Measurements from ENCODE around the gene ITPR3. TPM values are rescaled to one million over a fixed set of nuclear protein-coding genes. Genes with fewer than 3 reads are reported as not detected.

Gene ITPR3
- total RNA-seq, 2 donors from 2014 or later = 17.5 to 25.9 TPM

DNA sequence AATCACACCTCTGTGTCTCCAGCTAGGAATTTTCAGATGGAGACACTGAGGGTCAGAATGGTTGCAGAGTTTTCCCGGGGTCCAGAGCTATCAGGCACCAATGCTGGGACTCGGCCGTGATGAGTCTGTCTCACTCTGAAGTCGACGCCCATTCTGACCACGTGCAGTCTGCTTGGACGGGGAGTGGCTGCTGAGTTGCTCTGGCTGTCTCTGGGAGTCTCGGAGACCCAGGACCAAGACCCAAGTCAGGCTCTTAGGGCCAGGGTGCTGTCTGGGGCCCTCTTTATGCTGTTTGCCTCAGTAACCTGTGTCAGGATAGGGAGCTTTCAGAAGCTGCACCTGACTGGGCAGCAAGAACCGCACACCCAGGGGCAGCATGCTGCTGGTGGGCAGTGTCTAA lies 121.0 kb downstream of the ITPR3 start:
- intact Hi-C loops (cut with DNase I) = no loop called here

DNA sequence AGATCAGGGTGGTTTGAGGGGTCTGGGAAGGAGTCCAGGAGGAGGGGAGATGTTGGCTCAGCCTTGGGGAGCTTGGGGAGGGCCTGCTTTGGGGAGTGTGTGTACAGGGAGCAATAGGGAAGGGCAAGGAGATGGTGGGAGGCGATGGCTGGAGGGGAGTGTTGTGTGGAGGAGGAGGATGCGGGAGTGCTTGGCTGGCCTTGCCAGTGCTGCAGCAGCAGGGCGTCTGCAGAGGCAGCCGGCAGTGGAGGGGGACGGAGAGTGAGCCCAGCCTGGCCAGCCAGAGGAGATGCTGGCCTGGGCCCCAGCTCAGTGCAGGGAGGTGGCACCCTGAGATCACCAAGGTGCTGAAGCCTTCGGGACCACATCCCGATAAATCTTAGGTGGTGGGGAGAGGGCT lies 121.7 kb downstream of the ITPR3 start:
- WGBS, 2 donors = 87 to 89% methylated on average over 6 to 7 of the region's 7 CpGs
- no peak for ATAC-seq
- Histone ChIP-seq H3K4me1 (peaks cover 31% of the 10 kb centered on the region), H3K36me3 (replicated peaks in 1 of 2; ENCODE audit: insufficient read depth in 1 of 2, low read depth in 2 of 2) (no peaks in the 10 kb centered on the region), H3K4me3 (no peak overlapping the region), H3K9me3 (no peaks in the 10 kb centered on the region), H3K27ac (no peak overlapping the region), H3K27me3 (no peaks in the 10 kb centered on the region)
- intact Hi-C loops (cut with DNase I) = no loop called here
- TF ChIP-seq, protein P1, sequence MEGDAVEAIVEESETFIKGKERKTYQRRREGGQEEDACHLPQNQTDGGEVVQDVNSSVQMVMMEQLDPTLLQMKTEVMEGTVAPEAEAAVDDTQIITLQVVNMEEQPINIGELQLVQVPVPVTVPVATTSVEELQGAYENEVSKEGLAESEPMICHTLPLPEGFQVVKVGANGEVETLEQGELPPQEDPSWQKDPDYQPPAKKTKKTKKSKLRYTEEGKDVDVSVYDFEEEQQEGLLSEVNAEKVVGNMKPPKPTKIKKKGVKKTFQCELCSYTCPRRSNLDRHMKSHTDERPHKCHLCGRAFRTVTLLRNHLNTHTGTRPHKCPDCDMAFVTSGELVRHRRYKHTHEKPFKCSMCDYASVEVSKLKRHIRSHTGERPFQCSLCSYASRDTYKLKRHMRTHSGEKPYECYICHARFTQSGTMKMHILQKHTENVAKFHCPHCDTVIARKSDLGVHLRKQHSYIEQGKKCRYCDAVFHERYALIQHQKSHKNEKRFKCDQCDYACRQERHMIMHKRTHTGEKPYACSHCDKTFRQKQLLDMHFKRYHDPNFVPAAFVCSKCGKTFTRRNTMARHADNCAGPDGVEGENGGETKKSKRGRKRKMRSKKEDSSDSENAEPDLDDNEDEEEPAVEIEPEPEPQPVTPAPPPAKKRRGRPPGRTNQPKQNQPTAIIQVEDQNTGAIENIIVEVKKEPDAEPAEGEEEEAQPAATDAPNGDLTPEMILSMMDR (IDR thresholded peaks at IDR 0.05) = no peak
- no peak for DNase-seq

More for the DNA sequence above, 121.0 kb downstream of the ITPR3 start:
- Histone ChIP-seq H3K9me3 (no peaks in the 10 kb centered on the region), H3K4me1 (peaks cover 36% of the 10 kb centered on the region), H3K36me3 (replicated peaks in 1 of 2; ENCODE audit: insufficient read depth in 1 of 2, low read depth in 2 of 2) (no peaks in the 10 kb centered on the region), H3K4me3 (no peak overlapping the region), H3K27ac (no peak overlapping the region), H3K27me3 (no peaks in the 10 kb centered on the region)
- DNase-seq (no peak), ATAC-seq (no peak)
- 75 to 82% methylated on average over 6 to 9 of the region's 9 CpGs for WGBS, 2 donors
- TF ChIP-seq, protein P1 (IDR thresholded peaks at IDR 0.05) = no peak
- no peak for TF ChIP-seq POLR2A (IDR thresholded peaks at IDR 0.05)

DNA sequence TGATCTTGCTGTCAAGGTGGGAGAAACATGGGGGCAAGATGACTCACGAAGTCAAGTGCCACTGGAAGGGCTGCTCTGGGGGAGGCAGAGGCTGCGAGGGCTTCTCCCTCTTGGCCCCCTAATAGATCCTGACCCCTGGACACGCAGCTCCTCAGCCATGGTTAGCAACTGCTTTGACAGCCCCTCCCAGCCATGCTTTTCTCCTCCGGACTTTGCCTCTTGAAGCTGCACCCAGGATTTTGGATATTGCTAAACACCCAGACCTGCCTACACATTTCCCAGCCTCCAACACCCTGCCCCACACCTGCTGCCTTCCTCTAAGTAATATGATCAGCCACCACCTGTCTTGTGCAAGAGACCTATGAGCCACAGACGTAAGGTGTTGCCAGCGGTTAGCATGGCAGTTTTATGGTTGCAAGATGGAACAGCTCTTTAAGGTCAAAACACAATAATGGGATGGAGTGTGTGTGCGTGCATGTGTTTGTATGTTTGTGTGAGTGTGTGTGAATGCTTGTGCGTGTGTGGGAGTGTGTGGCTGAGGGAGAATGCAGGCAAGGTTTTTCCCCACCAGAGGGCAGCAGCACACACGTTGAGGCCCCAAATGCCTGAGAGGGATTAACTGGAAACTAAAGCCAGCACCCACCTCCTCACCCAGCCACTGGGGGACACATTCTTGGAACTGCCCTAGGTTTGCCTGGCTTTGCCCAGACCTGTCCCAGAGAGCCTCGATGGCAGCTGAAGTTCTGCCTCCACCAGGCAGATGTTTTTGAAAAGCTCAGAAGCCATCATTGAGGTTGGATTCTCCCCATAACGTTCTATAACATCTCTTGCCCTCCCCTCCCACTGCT lies 123.1 kb downstream of the ITPR3 start:
- H3K36me3 ChIP-seq (replicated peaks in 1 of 2; ENCODE audit: insufficient read depth in 1 of 2, low read depth in 2 of 2) = no peaks in the 10 kb centered on the region
- ATAC-seq (peak; percentile 81), DNase-seq (peak; percentile 74 to 89 (median 82))
- no peaks in the 10 kb centered on the region for H3K27me3 ChIP-seq
- intact Hi-C loops (cut with DNase I) = no loop called here
- peaks cover 31% of the 10 kb centered on the region for H3K4me1 ChIP-seq
- no peaks in the 10 kb centered on the region for H3K9me3 ChIP-seq
- H3K27ac ChIP-seq = peak overlapping the region; percentile 15 to 65 (median 60)
- TF ChIP-seq, protein P1 (IDR thresholded peaks at IDR 0.05) = peak; percentile 79 to 99 (median 88)
- TF ChIP-seq POLR2A (IDR thresholded peaks at IDR 0.05) = no peak
- 25 to 35% methylated on average over 11 of the region's 11 CpGs for WGBS, 2 donors
- H3K4me3 ChIP-seq = no peak overlapping the region

DNA sequence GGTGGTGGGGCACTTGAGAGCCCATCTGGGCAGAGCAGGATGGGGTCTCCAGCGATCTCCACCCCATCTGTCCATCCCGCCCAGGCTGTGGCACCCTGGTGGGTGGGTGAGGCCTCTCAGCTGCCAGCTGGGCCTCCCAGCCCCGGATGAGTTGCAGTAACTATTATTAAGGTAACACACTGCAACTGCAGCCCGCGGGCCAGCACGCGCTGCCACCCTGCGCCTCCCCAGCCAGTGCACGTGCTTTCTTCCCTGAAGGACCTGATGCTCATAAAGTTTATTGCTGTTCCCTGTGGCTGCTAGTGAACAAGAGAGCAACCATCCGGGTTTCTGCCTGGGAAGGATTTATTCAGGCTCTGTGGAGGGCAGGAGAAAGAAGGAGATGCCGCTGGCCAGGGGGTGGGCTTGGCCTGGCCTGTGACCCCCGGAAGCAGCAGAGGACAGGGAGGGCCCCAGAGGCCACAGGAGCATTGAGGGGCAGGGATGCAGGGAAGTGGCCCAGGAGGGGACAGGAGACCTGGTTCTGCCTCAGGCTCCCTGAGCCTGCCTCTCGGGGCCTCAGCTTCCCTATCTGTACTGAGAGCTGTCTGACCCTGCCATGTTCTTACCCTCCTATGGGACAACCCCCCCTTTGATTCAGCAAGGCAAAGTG lies 123.9 kb downstream of the ITPR3 start:
- whole genome bisulfite sequencing, 2 donors = 60 to 73% methylated on average over 3 to 13 of the region's 13 CpGs
- Histone ChIP-seq H3K4me1 (peaks cover 25% of the 10 kb centered on the region), H3K4me3 (no peak overlapping the region), H3K36me3 (replicated peaks in 1 of 2; ENCODE audit: insufficient read depth in 1 of 2, low read depth in 2 of 2) (no peaks in the 10 kb centered on the region), H3K27ac (peak overlapping the region in 2 of 4 donors; percentile 58 to 63), H3K27me3 (no peaks in the 10 kb centered on the region), H3K9me3 (no peaks in the 10 kb centered on the region)
- DNase-seq (no peak), ATAC-seq (no peak)
- intact Hi-C loops (cut with DNase I) = no loop called here
- TF ChIP-seq, protein P1 (IDR thresholded peaks at IDR 0.05) = no peak
- TF ChIP-seq POLR2A (IDR thresholded peaks at IDR 0.05) = no peak
